GM23338 (cell line): ENCODE results near the gene LRMDA. TPM values are rescaled to one million over a fixed set of nuclear protein-coding genes. Genes with fewer than 3 reads are reported as not detected.

Source experiments
- ATAC-seq: fragments of 200-7000 bp; cut with Tn5 transposase; 3 replicates; pipeline ENCODE4 v1.9.1; 2020
- DNase-seq: peaks from one replicate; pipeline ENCODE4 v3.0.0-alpha.2; 2015; ENCODE audit warnings: low spot score
- H2AFZ ChIP-seq: fragments of 200-600 bp; sonication (generic); 2 replicates; pipeline ENCODE4 v1.8.0; 2016; ENCODE audit warnings: antibody characterized with exemption, mild to moderate bottlenecking, moderate library complexity
- H3F3A ChIP-seq: fragments of 200-600 bp; sonication (generic); replicated peaks from 2 replicates; pipeline ENCODE4 v1.8.0; 2017; ENCODE audit warnings: antibody characterized with exemption, mixed run types, low read depth
- H3K27ac ChIP-seq: fragments of 200-600 bp; sonication (generic); 2 replicates; pipeline ENCODE4 v1.6.1; 2016; ENCODE audit warnings: low read depth
- H3K27me3 ChIP-seq: fragments of 200-600 bp; sonication (generic); 2 replicates; pipeline ENCODE4 v1.8.0; 2016; ENCODE audit warnings: mild to moderate bottlenecking, mixed run types, moderate library complexity; ENCODE audit not compliant: insufficient read depth
- H3K36me3 ChIP-seq: fragments of 200-600 bp; sonication (generic); 2 replicates; pipeline ENCODE4 v1.8.0; 2016; ENCODE audit warnings: mild to moderate bottlenecking; ENCODE audit not compliant: insufficient read depth
- H3K4me1 ChIP-seq: fragments of 200-600 bp; sonication (generic); 2 replicates; pipeline ENCODE4 v1.8.0; 2016; ENCODE audit warnings: mild to moderate bottlenecking, moderate library complexity; ENCODE audit not compliant: insufficient read depth
- H3K4me2 ChIP-seq: fragments of 200-600 bp; sonication (generic); 2 replicates; pipeline ENCODE4 v1.7.1; 2017; ENCODE audit warnings: mixed run types
- H3K4me3 ChIP-seq: fragments of 200-600 bp; sonication (generic); 2 replicates; pipeline ENCODE4 v1.6.1; 2016; ENCODE audit warnings: mixed run types
- H3K79me2 ChIP-seq: fragments of 200-600 bp; sonication (generic); replicated peaks from 2 replicates; pipeline ENCODE4 v1.8.0; 2017; ENCODE audit warnings: mild to moderate bottlenecking; ENCODE audit not compliant: insufficient read depth
- H3K9me2 ChIP-seq: fragments of 200-600 bp; sonication (generic); 2 replicates; pipeline ENCODE4 v1.8.0; 2017; ENCODE audit not compliant: insufficient read depth
- H4K20me1 ChIP-seq: fragments of 200-600 bp; sonication (generic); replicated peaks from 2 replicates; pipeline ENCODE4 v1.8.0; 2017; ENCODE audit warnings: mild to moderate bottlenecking; ENCODE audit not compliant: insufficient read depth
- H3K27ac Mint-ChIP-seq: 2 replicates; pipeline ENCODE4 v1.8.0; 2020; ENCODE audit warnings: inconsistent platforms, mild to moderate bottlenecking, moderate library complexity, mixed read lengths
- H3K27me3 Mint-ChIP-seq: 3 replicates; pipeline ENCODE4 v1.8.0; 2022; ENCODE audit warnings: low read depth, mild to moderate bottlenecking, moderate library complexity, mixed read lengths, inconsistent platforms; ENCODE audit not compliant: insufficient read depth, poor library complexity
- H3K36me3 Mint-ChIP-seq: 3 replicates; pipeline ENCODE4 v1.8.0; 2021; ENCODE audit warnings: low read depth, mild to moderate bottlenecking, inconsistent platforms, moderate library complexity, mixed read lengths
- H3K4me1 Mint-ChIP-seq: 3 replicates; pipeline ENCODE4 v1.8.0; 2020; ENCODE audit warnings: mild to moderate bottlenecking, inconsistent platforms, mixed read lengths
- H3K4me3 Mint-ChIP-seq: 3 replicates; pipeline ENCODE4 v1.8.0; 2021; ENCODE audit warnings: moderate library complexity, mild to moderate bottlenecking, inconsistent platforms, mixed read lengths
- H3K9me3 Mint-ChIP-seq: 3 replicates; pipeline ENCODE4 v1.8.0; 2020; ENCODE audit warnings: moderate library complexity, mild to moderate bottlenecking, inconsistent platforms, mixed read lengths
- CREB1 ChIP-seq: fragments of 250-450 bp; sonication (Bioruptor Pico); IDR thresholded peaks from 2 replicates; pipeline ENCODE4 v1.5.0; 2020; ENCODE audit warnings: low read depth, mild to moderate bottlenecking, moderate library complexity
- EZH2 ChIP-seq: fragments of 200-600 bp; sonication (generic); IDR thresholded peaks from one replicate; pipeline ENCODE4 v1.8.0; 2017; ENCODE audit warnings: antibody characterized with exemption, mild to moderate bottlenecking, low read depth; ENCODE audit not compliant: unreplicated experiment
- EZH2phosphoT487 ChIP-seq: fragments of 200-600 bp; sonication (generic); IDR thresholded peaks from one replicate; pipeline ENCODE4 v1.8.1; 2018; ENCODE audit warnings: antibody characterized with exemption; ENCODE audit not compliant: unreplicated experiment
- POLR2AphosphoS5 ChIP-seq: IDR thresholded peaks from 2 replicates; pipeline ENCODE4 v1.6.1; 2016; ENCODE audit warnings: antibody characterized with exemption, low read depth
- ZNF462 ChIP-seq: fragments of 250-450 bp; sonication (Bioruptor Pico); IDR thresholded peaks from 2 replicates; pipeline ENCODE4 v1.5.0; 2020; ENCODE audit warnings: mild to moderate bottlenecking, moderate library complexity
- polyA plus RNA-seq: library from polyadenylated mRNA; unstranded; fragments of >200 nt; fragmentation: Nextera tagmentation; extraction: Ambion mirVana; gene quantifications from 2 replicates; pipeline ENCODE4 v1.2.1, GENCODE V29; 2016
- total RNA-seq: library from RNA; depleted of rRNA; stranded (reverse); fragments of >200 nt; shearing (Covaris generic); gene quantifications from 2 replicates; pipeline ENCODE4 v1.2.3, GENCODE V29; 2014
- TF ChIP-seq, protein P1 (sequence below): IDR thresholded peaks from one replicate; pipeline ENCODE4 v1.6.1; 2018; ENCODE audit warnings: antibody characterized with exemption; ENCODE audit not compliant: unreplicated experiment
- TF ChIP-seq, protein P2 (sequence below), 2 experiments: fragments of 200-600 bp in 1 of 2; sonication (generic) in 1 of 2; conservative IDR thresholded peaks; 2 replicates each; pipeline versions ENCODE4 v1.5.1 to v1.6.1; 2016 to 2017; ENCODE audit warnings: antibody characterized with exemption in 2 of 2, low read depth in 2 of 2, mild to moderate bottlenecking in 2 of 2, moderate library complexity in 1 of 2
- TF ChIP-seq, protein P3 (sequence below): IDR thresholded peaks from 2 replicates; pipeline ENCODE4 v1.6.1; 2016; ENCODE audit warnings: antibody characterized with exemption

Gene LRMDA
- total and polyA plus RNA-seq, 2 experiments from 2014 or later: 0.90 to 1.8 TPM

- TF ChIP-seq, protein P1, sequence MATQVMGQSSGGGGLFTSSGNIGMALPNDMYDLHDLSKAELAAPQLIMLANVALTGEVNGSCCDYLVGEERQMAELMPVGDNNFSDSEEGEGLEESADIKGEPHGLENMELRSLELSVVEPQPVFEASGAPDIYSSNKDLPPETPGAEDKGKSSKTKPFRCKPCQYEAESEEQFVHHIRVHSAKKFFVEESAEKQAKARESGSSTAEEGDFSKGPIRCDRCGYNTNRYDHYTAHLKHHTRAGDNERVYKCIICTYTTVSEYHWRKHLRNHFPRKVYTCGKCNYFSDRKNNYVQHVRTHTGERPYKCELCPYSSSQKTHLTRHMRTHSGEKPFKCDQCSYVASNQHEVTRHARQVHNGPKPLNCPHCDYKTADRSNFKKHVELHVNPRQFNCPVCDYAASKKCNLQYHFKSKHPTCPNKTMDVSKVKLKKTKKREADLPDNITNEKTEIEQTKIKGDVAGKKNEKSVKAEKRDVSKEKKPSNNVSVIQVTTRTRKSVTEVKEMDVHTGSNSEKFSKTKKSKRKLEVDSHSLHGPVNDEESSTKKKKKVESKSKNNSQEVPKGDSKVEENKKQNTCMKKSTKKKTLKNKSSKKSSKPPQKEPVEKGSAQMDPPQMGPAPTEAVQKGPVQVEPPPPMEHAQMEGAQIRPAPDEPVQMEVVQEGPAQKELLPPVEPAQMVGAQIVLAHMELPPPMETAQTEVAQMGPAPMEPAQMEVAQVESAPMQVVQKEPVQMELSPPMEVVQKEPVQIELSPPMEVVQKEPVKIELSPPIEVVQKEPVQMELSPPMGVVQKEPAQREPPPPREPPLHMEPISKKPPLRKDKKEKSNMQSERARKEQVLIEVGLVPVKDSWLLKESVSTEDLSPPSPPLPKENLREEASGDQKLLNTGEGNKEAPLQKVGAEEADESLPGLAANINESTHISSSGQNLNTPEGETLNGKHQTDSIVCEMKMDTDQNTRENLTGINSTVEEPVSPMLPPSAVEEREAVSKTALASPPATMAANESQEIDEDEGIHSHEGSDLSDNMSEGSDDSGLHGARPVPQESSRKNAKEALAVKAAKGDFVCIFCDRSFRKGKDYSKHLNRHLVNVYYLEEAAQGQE: no peak
- TF ChIP-seq POLR2AphosphoS5: no peak
Observed at GRCh38 chr10:75506930-75507329, 75.5 kb downstream of the LRMDA start (continued).

DNA sequence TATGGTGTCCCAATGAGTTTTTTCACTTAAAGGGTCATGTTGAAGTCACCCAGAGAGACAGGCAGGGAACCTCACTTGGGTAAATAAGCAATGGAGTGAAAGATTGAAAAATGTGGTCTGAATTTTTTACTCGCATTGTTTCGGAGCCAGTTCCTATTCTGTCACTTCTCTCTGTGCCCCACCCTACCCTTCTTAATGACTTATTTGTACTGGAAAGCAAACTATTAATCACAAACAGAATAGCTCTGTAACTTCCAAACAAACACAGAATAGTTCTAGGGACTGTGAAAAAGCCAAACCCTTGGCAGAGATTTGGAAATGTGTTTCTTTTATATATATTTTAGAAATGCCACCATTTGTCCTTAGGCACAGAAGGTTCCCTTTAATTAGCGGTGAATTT, 76.0 kb downstream of the LRMDA start:
- ATAC-seq (no peak), DNase-seq (no peak)
- Histone ChIP-seq H3K79me2 (no peaks in the 10 kb centered on the region), H4K20me1 (no peaks in the 10 kb centered on the region), H3K27ac (no peak overlapping the region), H3K27me3 (no peaks in the 10 kb centered on the region), H3F3A (no peaks in the 10 kb centered on the region), H3K4me3 (no peak overlapping the region), H2AFZ (no peak overlapping the region), H3K36me3 (no peaks in the 10 kb centered on the region), H3K4me1 (0 out of 2 replicates have a peak, but pooled peaks cover 5% of the 10 kb centered on the region), H3K9me2 (peaks cover 10% of the 10 kb centered on the region; the same call in 1 of the 2 replicates), H3K4me2 (no peak overlapping the region)
- H3K36me3 Mint-ChIP-seq: no peaks in the 10 kb centered on the region
- TF ChIP-seq CREB1 (CRISPR knock-in tag) (no peak), EZH2 (no peak), ZNF462 (CRISPR knock-in tag) (no peak), EZH2phosphoT487 (no peak)
- TF ChIP-seq, protein P2, sequence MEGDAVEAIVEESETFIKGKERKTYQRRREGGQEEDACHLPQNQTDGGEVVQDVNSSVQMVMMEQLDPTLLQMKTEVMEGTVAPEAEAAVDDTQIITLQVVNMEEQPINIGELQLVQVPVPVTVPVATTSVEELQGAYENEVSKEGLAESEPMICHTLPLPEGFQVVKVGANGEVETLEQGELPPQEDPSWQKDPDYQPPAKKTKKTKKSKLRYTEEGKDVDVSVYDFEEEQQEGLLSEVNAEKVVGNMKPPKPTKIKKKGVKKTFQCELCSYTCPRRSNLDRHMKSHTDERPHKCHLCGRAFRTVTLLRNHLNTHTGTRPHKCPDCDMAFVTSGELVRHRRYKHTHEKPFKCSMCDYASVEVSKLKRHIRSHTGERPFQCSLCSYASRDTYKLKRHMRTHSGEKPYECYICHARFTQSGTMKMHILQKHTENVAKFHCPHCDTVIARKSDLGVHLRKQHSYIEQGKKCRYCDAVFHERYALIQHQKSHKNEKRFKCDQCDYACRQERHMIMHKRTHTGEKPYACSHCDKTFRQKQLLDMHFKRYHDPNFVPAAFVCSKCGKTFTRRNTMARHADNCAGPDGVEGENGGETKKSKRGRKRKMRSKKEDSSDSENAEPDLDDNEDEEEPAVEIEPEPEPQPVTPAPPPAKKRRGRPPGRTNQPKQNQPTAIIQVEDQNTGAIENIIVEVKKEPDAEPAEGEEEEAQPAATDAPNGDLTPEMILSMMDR (conservative IDR thresholded peaks at IDR 0.05; ENCODE audit: low read depth in 2 of 2): no peak
- TF ChIP-seq, protein P3, sequence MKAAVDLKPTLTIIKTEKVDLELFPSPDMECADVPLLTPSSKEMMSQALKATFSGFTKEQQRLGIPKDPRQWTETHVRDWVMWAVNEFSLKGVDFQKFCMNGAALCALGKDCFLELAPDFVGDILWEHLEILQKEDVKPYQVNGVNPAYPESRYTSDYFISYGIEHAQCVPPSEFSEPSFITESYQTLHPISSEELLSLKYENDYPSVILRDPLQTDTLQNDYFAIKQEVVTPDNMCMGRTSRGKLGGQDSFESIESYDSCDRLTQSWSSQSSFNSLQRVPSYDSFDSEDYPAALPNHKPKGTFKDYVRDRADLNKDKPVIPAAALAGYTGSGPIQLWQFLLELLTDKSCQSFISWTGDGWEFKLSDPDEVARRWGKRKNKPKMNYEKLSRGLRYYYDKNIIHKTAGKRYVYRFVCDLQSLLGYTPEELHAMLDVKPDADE: no peak
- H3K27me3 Mint-ChIP-seq: peaks cover 9% of the 10 kb centered on the region
- H3K4me1 Mint-ChIP-seq: peaks cover 10% of the 10 kb centered on the region
- H3K9me3 Mint-ChIP-seq: no peaks in the 10 kb centered on the region
- H3K27ac Mint-ChIP-seq: no peak overlapping the region
- H3K4me3 Mint-ChIP-seq: no peak overlapping the region
